GM19467 (cell line): ENCODE measurements around the gene INPP5A.

Source experiments
- ATAC-seq: cut with Tn5 transposase; IDR thresholded peaks from one replicate; pipeline ENCODE4 v1.9.1; 2021; ENCODE audit warnings: mild to moderate bottlenecking, moderate library complexity; ENCODE audit not compliant: unreplicated experiment

INPP5A gene

DNA sequence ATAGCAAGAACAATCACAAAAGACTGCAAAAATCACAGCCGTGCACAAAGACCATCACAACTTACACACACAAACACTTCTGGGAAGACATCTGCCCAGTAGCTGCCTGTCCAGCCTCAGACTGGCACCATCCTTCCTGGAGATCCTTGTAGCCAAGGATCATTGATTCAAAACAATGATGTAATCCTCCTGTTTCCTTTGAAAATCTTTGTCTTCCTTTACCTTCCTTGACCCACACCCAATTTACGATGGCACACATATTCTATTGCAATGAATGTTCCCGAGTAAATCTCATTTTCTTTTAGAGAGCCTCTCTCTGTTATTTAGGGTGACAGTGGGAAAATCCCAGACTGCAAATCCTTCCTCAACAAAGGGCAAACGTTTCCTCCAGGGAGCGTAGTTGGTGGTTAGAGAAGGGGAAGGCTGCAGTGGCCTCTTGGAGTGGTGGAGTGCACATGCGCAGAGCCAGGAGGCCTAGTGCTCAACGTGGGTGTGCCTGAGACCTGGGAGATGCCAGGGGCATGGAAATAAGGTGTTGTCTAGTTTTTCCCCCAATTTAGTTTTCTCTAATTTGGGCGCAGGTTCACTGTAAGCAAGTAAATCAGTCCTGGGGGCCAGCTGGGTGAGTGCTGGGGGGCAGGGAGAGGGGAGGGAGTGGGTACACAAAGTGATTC lies 3.1 kb upstream of the INPP5A start:
- no peak for ATAC-seq

DNA sequence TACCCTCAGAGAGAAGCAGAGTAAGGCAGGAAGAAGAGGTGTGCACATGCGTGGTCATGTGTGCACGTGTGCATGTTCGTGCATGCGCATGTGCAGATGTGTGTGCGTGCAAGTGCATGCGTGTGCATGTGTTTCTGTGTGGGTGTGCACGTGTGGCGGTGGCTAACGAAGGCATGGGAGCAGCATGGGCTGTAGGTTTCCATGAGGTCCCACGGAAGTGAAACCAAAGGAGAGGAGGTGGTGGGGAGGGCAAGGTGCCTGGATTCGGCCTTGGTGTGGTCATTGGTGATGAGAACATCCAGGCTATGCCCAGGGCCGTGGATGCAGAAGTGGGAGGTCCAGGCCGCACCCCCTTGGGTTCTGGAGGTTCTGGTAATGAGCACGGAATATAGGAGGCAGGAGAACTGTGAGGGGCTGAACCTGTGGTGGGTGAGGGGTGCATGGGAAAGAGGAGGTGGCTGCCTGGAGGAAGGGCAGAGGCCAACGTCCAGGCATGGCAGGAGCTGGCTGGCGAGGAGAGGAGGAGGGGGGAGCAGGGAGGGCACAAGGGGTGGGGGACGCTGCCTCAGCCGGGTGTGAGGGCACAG lies 2.4 kb upstream of the INPP5A start:
- no peak for ATAC-seq

DNA sequence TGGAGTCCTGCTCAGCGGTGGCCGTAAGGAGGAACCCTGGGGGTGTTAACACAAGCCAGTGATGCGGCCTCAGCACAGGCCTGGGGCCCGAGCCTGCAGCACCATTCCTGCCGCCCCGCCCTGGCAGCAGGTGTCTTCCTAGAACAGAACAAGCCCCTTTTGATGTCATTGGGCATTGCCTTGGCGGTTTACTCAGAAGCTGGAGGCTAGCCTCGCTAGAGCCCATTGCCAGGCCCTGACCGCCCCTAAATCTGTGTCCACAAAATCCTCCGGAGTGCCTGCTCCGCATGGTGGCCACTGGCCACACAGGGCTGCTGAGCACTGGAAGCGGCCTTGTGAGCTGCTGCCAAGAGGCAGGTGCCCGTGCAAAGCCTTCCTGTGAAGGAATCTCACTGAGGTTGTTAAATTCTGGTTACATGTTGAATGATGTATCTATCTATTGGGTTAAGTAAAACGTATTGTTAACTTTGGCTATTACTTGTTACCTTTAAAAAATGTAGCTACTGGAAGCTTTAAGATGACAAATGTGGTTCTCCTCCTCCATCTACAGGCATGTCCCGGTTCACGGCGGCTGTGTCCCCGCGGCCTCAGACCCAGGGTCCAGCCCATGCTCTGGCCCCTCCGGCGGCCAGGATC lies 1.2 kb upstream of the INPP5A start:
- no peak for ATAC-seq

DNA sequence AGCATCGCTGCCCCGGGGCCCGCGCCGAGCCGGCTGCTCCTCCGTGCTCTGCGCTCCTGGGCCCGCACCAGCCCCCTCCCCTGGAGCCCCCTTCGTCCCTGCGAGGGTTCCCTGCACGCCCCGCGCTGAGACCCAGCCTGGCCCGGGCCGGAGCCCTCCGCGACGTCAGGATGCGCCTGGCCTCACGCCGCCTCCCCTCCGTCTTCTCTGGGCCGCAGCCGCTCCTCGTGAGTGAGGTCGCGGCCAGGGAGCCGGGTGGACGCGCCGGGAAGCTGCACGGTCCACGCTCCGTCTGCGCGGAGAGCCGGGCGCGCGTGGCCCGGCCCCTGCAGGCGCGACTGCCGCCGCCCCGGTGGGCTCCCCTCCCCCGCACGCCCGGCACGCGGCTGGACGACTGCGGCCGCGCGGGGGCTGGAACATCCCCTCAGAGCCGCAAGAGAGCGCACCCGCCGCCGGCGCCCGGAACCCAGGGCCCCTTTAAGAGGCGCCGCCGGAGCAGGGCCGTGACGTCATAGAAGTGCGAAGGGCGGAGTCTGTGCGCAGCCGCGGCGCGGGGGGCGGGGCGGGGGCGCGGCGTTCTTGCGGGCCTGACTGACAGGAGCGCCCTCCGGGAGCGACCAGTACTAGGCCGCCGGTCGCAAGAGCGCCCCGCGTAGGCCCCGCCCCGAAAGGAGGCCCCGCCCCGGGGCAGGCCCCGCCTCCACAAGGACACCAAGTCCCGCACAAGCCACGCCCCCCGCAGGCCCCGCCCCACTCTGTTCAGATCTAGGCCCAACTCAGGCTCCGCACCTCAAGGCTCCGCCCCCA lies 507 bp upstream of the INPP5A start:
- ATAC-seq, result peak; percentile 84

DNA sequence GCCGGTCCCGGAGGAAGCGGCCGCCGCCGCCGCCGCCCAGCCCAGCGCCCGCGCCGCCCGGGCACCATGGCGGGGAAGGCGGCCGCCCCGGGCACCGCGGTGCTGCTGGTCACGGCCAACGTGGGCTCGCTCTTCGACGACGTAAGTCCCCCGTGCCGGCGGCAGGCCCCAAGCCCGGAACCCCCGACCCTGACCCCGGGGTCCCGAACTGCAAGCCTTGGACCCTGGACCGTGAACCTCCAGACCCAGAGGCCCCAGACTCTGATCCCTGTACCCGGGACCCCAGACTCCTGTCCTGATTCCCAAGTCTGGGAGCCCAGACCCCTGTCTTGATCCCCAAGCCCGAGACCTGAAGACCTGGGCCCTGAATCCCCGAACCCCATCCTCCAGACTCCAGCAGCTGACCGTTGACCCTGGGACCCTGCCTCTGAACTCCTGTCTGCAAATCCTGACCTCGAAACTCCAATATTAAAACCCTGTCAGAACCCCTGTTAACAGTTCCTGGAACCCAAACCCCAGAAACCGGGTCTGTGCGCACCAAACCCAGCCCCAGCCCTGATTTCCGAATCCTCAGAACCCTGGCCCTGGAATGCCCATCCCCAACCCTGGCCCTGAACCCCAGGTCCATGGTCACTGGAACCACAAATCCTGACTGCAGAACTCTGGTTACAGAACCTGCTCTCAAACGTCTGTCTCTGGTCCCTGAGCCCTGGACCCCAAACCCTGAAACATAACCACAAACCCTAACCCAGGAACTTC lies 623 bp downstream of the INPP5A start:
- ATAC-seq, result no peak

DNA sequence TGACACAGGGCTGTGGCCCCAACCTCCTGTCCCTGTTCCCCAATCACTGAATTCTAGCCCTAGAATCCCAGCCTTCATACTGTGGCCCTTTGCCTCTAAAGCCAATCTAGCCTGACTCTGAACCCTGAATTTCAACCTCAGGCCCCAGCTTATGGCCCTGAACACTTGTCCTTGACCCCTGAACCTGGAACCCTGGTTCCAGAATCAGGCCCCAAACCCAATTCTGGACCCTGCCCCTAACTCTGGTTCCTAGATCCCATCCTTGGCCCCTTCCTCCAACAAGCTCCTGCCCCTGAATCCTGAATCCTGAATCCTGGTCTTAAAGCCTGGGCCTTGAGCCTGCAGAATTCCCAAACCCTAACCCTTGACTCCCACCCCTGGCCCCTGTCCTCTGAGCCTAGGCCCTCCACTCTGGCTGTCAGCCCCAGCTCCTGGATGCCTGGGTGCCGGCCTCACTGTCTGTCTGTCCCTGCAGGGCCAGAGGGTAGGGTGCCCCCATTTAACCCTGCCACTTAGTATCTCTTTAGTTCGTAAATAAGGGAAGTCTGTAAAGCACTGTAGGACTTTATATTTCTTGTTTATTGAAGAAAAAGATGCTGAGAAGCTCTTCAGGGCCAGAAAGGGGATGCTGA lies 1.3 kb downstream of the INPP5A start:
- ATAC-seq, result no peak

DNA sequence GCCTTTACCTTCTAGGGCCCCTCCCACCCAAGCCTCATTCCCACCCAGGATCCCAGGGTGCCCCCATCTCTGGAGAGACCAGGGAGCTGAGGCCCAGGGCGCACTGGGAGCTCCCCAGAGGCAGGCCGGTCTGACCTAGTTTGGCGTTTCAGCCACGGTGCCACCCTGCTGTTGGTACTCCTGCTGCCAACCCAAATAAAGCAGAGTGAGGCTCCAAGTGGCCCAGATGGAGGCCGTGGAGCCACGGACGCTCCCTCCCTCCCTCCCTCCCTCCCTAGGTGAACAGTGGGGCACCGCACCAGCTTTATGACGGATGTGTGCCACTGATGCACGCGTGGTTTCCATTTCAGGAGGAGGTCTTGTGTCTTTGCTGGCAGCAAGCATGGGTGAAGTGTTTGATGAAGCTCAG lies 1.8 kb downstream of the INPP5A start:
- no peak for ATAC-seq

DNA sequence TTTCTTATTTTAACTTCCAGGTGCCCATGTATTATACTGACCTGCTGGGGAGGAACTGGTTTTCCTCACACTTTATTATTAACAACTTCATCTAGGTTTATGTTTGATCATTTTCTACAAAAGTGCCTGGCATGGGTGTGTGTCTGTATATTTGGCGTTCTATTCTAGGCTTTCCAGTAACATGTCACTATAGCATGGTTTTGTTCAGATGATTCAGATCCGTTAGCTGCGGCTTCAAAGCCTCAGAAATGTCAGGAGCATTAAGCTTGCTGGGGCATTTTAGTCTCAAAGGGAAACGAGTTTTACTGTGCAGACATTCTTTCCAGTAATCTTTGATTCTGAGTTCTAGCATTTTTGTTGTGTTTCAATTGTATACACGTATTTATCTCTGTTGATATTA lies 2.3 kb downstream of the INPP5A start:
- no peak for ATAC-seq

DNA sequence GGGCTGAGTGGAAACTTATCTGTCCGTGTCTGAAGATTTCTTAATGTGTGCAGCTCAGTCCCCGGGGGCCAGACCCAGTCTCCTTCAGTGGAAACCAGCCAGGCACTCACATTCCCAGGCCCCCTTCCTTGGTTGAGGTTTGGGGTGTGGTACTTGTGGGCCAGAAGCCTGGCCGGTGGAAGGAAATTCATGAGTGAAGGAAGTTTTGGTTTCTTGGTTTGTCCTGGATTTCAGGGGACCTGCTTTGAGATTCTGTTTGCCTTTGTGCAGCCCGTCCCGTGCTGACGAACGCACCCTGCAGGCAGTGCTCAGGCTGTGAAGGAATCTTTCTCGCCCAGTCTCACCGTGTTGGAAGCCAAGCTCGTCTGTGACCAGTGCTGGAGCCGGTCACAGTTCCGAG lies 2.9 kb downstream of the INPP5A start:
- ATAC-seq, result no peak

DNA sequence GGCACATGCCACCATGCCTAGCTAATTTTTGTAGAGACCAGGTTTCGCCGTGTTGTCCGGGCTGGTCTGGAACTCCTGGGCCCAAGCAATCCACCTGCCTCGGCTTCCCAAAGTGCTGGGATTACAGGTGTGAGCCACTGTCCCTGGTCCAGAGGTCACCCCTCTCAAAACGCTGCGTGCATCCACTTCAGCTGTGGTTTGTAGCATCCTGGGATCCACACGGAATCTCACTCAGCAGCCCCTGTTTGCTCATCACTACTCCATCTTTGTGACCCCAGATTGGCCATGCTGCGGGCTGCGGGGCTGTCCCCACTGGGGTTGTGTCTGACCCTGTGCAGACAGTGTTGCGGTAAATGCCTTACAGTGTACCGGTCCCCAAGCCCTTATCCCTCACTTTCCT lies 3.5 kb downstream of the INPP5A start:
- ATAC-seq, result no peak

DNA sequence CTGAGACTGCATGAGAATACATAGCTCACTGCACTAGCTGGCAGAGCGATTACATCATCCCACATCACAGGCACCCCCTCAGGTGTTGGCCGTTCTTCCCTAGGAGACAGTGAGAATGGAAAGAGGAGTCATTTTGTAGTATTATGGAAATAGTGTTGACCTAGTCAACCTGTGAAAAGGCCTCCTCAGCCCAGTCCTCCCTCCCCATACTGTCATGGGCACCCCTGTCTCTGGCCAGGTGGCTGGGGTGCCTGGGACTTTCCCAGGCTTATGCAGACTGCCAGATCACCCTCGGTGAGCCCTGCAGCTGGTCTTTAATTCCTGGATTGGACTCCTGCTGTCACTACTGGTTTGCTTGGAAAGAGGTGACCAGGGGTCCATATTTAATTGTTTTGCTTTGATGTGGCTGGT lies 4.0 kb downstream of the INPP5A start:
- ATAC-seq, result no peak

DNA sequence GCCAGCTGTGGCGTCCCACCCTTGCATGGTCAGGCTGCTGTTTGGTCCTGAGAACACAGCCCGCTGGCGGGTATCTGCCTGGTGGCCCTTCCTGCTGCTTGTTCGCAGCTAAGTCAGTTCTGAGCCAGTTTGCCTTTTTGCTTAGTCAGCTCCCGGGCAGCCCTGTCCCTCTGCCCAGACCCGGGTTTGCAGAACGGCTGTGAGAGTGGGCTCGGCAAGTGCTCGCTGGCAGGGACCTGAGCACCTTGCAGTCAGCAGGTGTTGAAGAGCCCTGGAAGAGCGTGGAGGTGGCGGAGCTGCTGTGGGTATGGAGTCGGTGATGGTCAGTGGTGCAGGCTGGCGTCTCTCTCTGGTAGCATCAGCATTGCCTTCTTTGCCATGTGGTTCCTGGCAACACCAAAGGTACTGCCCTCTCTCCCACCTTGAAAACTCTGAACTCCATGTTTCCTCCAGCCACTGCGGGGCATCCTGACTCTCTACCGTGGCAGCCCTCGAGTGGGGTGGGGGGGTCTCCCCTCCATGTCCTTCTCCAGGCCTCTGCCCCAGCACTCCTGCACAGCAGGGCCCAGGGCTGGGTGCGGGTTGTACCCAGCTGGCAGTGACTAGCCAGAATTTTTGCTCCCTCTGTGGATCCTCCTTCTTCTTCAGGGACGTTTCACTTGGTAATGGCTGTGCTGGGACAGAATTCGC lies 4.6 kb downstream of the INPP5A start:
- no peak for ATAC-seq

DNA sequence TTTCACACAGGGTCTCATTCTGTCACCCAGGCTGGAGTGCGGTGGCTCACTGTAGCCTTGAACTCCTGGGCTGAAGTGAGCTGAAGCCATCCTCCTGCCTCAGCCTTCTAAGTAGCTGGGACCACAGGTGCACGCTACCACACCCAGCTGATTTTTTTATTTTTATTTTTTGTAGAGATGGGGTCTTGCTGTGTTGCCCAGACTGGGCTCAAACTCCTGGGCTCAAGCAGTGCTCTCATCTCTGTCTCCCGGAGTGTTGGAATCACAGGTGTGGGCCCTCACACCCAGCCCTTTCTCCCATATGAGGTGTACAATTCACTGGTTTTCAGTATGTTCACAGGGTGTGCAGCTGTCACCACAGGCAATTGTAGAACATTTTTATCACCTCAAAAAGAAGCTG lies 5.2 kb downstream of the INPP5A start:
- ATAC-seq, result no peak

DNA sequence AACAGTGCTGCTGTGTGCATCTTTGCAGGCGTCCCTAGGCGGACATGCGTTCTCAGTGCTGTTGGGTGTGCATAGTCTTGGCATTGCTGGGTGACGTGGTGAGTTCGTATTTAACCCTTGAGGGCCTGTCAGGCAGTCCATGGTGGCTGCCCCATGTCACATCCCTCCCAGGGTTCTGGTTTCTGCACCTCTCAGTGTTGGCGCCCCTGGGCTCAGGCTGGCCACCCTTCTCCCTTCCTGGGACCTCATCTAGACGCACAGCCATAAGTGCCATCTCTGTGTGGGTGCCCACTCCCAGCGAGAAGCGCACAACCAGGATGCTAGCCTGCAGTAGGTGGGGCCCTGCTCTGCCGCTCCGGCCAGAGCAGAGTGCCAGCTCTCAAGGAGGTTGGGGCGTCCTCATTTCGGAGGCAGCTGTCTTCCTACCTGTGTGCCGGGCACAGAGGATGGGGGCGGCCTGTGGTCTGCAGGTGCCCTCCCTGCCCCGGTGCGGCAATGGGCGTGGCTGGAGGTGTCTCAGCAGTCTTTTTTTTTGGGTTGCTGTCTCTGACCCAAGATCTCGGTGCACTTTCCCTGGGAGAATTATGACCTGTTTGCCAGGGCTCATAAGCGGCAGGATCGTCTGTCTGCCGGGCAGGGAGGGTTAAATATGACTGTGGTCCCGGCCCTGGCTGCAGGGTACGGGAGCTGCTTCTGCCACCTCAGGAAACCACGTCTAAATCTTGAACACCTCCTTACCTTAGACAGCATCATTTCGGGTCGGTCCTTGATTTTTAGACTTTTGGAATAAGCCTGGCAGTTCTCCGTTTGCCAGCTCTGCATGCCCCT lies 6.5 kb downstream of the INPP5A start:
- no peak for ATAC-seq

DNA sequence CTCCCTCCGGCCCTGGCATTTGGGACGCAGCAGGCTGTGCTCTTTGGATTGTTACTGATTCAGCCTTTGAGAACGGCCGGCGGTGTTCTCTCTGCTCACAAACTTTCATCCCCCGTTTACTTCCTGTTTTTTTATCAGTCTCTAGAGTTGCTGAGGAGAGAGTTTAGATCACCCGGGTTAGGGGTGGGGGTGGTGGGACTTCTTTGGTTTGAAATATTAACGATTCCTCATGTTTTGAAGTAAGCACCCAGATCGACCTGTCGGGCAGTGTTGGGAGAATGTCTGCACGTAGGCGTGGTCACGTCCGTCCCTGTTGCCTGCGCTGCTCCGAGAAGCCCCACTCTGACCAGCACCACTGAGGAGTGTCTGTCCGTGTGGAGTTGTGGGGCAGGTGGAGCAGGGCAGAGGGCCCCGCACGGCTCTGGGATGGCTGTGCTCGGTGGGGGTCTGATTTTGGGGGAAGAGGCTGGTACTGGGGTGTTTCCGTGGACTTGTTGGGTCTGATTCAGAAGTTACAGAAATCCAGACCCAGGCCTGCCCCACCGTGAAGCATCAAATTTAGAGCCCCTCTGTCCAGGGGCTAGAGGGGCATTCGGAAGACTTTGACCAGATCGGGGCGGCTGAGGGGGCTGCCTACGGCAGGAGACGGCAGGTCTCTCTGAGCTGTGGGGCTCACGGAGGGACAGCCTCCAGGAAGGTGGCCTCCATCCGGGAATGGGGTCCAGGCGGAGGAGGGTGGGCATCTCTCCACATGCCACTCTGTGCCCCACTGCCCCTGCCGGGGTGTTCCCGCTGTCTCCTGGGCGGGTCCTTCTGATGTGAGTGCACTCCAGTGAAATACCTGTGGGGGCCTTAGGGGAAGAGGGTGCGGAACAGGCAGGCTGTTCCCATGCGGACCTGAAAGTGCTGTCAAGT lies 7.4 kb downstream of the INPP5A start:
- ATAC-seq, result no peak

DNA sequence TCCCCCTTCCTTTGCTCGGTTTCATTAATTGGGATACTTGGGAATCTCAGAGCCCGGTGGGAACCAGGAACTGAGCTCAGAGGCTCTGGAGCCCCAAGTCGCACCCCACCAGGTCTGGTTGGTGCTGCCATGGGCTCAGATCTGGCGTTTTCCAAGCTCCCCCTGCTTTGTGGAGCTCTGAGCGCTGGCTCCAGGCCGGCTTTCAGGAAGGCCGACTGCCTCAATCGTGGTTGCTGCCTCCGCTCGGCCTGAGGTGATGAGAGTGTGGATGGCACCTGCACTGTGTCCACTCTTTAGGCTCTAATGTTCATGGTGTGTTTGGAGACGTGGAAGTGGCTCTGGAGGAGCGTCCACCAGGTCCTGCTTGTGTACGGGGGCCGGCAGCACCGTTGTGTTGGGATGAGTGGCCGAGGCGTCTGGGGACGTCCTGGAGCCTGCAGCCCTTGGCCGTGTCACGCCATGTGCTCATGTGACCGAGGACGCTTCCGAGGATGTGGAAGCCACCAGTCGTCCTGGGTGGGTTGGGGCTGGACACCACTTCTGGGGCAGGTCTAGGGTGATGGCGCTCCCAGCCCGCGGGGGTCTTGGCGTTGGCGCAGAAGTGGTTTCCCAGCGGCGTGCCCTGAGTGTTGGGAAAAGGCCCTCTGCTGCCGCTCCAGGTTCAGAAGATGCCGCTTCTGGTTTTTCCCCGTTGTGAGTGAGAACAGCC lies 8.2 kb downstream of the INPP5A start:
- ATAC-seq, result no peak
